HEK293 (cell line): Measurements from ENCODE around the gene DCDC1.

Experiments
- CTCF ChIA-PET: fragments of 350-600 bp; formaldehyde crosslinking; extraction: SDS; loops from one replicate; lab custom pipeline; 2021; ENCODE audit warnings: antibody characterized with exemption; lab: Yijun Ruan, JAX
- POLR2A ChIA-PET: fragments of 300-600 bp; formaldehyde crosslinking; extraction: SDS; loops from one replicate; lab custom pipeline; 2020; ENCODE audit warnings: antibody characterized with exemption, inconsistent platforms; lab: Yijun Ruan, JAX
- H3K27ac ChIP-seq: fragments of 200-500 bp; sonication (Bioruptor generic); 2 replicates; pipeline ENCODE4 v1.5.1; 2014; ENCODE audit warnings: low read depth, low read length, control low read depth, inconsistent platforms; ENCODE audit errors: extremely low read depth
- H3K36me3 ChIP-seq, 2 experiments: fragments of 200-500 bp in 1 of 2; sonication (Bioruptor generic) in 1 of 2; 1 replicate in 1 of 2; 2 replicates in 1 of 2; pipeline ENCODE4 v1.5.1; 2014 to 2017; ENCODE audit warnings: inconsistent platforms in 2 of 2, low read length in 2 of 2; ENCODE audit not compliant: control insufficient read depth in 2 of 2, insufficient read depth in 1 of 2
- H3K4me1 ChIP-seq: fragments of 200-500 bp; sonication (Bioruptor generic); 2 replicates; pipeline ENCODE4 v1.5.1; 2014; ENCODE audit warnings: mild to moderate bottlenecking, low read length, inconsistent platforms; ENCODE audit not compliant: control insufficient read depth, insufficient read depth
- H3K4me3 ChIP-seq: 2 replicates; pipeline ENCODE4 v1.5.1; 2011; ENCODE audit warnings: low read depth, mild to moderate bottlenecking, control low read depth, low read length, moderate library complexity
- H3K9me3 ChIP-seq: fragments of 200-500 bp; sonication (Bioruptor generic); 2 replicates; pipeline ENCODE4 v1.5.1; 2014; ENCODE audit warnings: low read depth, low read length, inconsistent platforms; ENCODE audit not compliant: control insufficient read depth, insufficient read depth
- GLI2 ChIP-seq: fragments of 450-650 bp; formaldehyde crosslinking; IDR thresholded peaks from 2 replicates; pipeline ENCODE4; 2017; ENCODE audit warnings: missing biosample characterization, missing genetic modification characterization, low read depth, borderline replicate concordance
- GLIS2 ChIP-seq: fragments of 450-650 bp; formaldehyde crosslinking; IDR thresholded peaks from 2 replicates; pipeline ENCODE4 v1.5.1; 2016; ENCODE audit warnings: missing biosample characterization, missing genetic modification characterization
- KLF7 ChIP-seq: fragments of 450-650 bp; formaldehyde crosslinking; IDR thresholded peaks from 2 replicates; pipeline ENCODE4 v1.5.1; 2016; ENCODE audit warnings: missing biosample characterization, missing genetic modification characterization, borderline replicate concordance
- RBAK ChIP-seq: fragments of 450-650 bp; formaldehyde crosslinking; IDR thresholded peaks from 2 replicates; pipeline ENCODE4 v1.5.1; 2016; ENCODE audit warnings: missing biosample characterization, missing genetic modification characterization
- SETDB1 ChIP-seq: IDR thresholded peaks from one replicate; pipeline ENCODE4 v1.6.1; 2017; ENCODE audit warnings: mild to moderate bottlenecking, low read length, moderate library complexity, mixed read lengths; ENCODE audit not compliant: insufficient read length
- ZBTB48 ChIP-seq: fragments of 450-650 bp; formaldehyde crosslinking; IDR thresholded peaks from 2 replicates; pipeline ENCODE4 v1.5.1; 2016; ENCODE audit warnings: missing biosample characterization, missing genetic modification characterization
- ZFP41 ChIP-seq: fragments of 450-650 bp; formaldehyde crosslinking; IDR thresholded peaks from 2 replicates; pipeline ENCODE4 v1.5.1; 2016; ENCODE audit warnings: missing biosample characterization, missing genetic modification characterization, borderline replicate concordance
- ZNF138 ChIP-seq: fragments of 450-650 bp; formaldehyde crosslinking; IDR thresholded peaks from 2 replicates; pipeline ENCODE4 v1.5.1; 2016; ENCODE audit warnings: missing biosample characterization, missing genetic modification characterization, borderline replicate concordance
- ZNF16 ChIP-seq: fragments of 450-650 bp; formaldehyde crosslinking; IDR thresholded peaks from 2 replicates; pipeline ENCODE4 v1.5.1; 2016; ENCODE audit warnings: low read depth, missing biosample characterization, missing genetic modification characterization
- ZNF174 ChIP-seq: fragments of 450-650 bp; formaldehyde crosslinking; IDR thresholded peaks from 2 replicates; pipeline ENCODE4 v1.5.0; 2017; ENCODE audit warnings: missing biosample characterization, mild to moderate bottlenecking, missing genetic modification characterization
- ZNF366 ChIP-seq: fragments of 450-650 bp; formaldehyde crosslinking; conservative IDR thresholded peaks from 2 replicates; pipeline ENCODE4 v1.5.1; 2016; ENCODE audit warnings: missing biosample characterization, missing genetic modification characterization
- ZNF521 ChIP-seq: fragments of 450-650 bp; formaldehyde crosslinking; IDR thresholded peaks from 2 replicates; pipeline ENCODE4 v1.5.1; 2017; ENCODE audit warnings: missing biosample characterization, mild to moderate bottlenecking, missing genetic modification characterization
- ZNF596 ChIP-seq: fragments of 450-650 bp; IDR thresholded peaks from 2 replicates; pipeline ENCODE4 v1.5.0; 2018; ENCODE audit warnings: missing biosample characterization, mild to moderate bottlenecking, missing genetic modification characterization, moderate library complexity
- ZNF677 ChIP-seq: fragments of 450-650 bp; IDR thresholded peaks from 2 replicates; pipeline ENCODE4 v1.5.0; 2018; ENCODE audit warnings: missing biosample characterization, mild to moderate bottlenecking, missing genetic modification characterization, moderate library complexity
- ZNF777 ChIP-seq: fragments of 450-650 bp; formaldehyde crosslinking; IDR thresholded peaks from 2 replicates; pipeline ENCODE4 v1.5.1; 2017; ENCODE audit warnings: missing biosample characterization, missing genetic modification characterization, borderline replicate concordance
- ZNF785 ChIP-seq: fragments of 450-650 bp; formaldehyde crosslinking; IDR thresholded peaks from 2 replicates; pipeline ENCODE4 v1.5.1; 2016; ENCODE audit warnings: missing biosample characterization, missing genetic modification characterization
- TF ChIP-seq, protein P1 (sequence below): fragments of 450-650 bp; formaldehyde crosslinking; IDR thresholded peaks from 2 replicates; pipeline ENCODE4 v1.5.1; 2016; ENCODE audit warnings: missing biosample characterization, missing genetic modification characterization, low read depth
- TF ChIP-seq, protein P2 (sequence below): fragments of 450-650 bp; formaldehyde crosslinking; IDR thresholded peaks from 2 replicates; pipeline ENCODE4 v1.5.1; 2017; ENCODE audit warnings: missing biosample characterization, missing genetic modification characterization
- TF ChIP-seq, protein P3 (sequence below): fragments of 450-650 bp; formaldehyde crosslinking; IDR thresholded peaks from 2 replicates; pipeline ENCODE4 v1.5.0; 2017; ENCODE audit warnings: missing biosample characterization, missing genetic modification characterization, borderline replicate concordance
- TF ChIP-seq, protein P4 (sequence below): fragments of 450-650 bp; formaldehyde crosslinking; IDR thresholded peaks from 2 replicates; pipeline ENCODE4 v1.5.1; 2016; ENCODE audit warnings: missing biosample characterization, missing genetic modification characterization, borderline replicate concordance

Gene DCDC1

DNA sequence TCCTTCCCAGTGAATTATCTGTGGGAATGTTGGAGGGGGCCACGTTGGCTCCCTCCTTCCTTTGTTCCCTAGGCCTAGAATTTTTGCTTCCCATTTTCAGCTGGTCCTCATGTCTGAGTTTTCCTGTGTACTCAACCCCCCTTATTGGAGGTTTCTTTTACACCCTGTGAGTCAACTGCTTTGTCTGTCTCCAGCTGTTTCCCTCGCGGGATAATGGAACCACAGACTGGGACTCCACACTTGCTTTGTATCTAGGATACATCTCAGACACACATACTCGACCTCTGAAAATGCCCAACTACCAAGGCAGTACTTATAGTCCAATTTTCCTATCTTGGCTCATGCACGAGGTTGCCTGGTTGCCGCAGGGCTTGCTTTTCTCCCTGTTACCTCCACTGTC lies 430.7 kb downstream of the DCDC1 start:
- no peaks in the 10 kb centered on the region for H3K4me1 ChIP-seq
- POLR2A ChIA-PET: no interaction called here
- no peak overlapping the region for H3K4me3 ChIP-seq
- CTCF ChIA-PET: no interaction called here
- H3K9me3 ChIP-seq: no peaks in the 10 kb centered on the region
- H3K36me3 ChIP-seq: no peaks in the 10 kb centered on the region
- H3K27ac ChIP-seq: no peak overlapping the region
- TF ChIP-seq ZNF677 (tag by site-specific recombination) (no peak), GLI2 (no peak), ZNF138 (tag by site-specific recombination) (no peak), KLF7 (tag by site-specific recombination) (no peak), ZNF777 (tag by site-specific recombination) (no peak), ZFP41 (tag by site-specific recombination) (no peak), SETDB1 (no peak), ZNF16 (tag by site-specific recombination) (no peak), ZNF521 (tag by site-specific recombination) (no peak), ZNF174 (tag by site-specific recombination) (no peak), RBAK (tag by site-specific recombination) (no peak), ZNF596 (tag by site-specific recombination) (no peak), ZNF785 (tag by site-specific recombination) (no peak), ZBTB48 (tag by site-specific recombination) (no peak), GLIS2 (tag by site-specific recombination) (no peak), ZNF366 (tag by site-specific recombination) (no peak)
- TF ChIP-seq, protein P1, sequence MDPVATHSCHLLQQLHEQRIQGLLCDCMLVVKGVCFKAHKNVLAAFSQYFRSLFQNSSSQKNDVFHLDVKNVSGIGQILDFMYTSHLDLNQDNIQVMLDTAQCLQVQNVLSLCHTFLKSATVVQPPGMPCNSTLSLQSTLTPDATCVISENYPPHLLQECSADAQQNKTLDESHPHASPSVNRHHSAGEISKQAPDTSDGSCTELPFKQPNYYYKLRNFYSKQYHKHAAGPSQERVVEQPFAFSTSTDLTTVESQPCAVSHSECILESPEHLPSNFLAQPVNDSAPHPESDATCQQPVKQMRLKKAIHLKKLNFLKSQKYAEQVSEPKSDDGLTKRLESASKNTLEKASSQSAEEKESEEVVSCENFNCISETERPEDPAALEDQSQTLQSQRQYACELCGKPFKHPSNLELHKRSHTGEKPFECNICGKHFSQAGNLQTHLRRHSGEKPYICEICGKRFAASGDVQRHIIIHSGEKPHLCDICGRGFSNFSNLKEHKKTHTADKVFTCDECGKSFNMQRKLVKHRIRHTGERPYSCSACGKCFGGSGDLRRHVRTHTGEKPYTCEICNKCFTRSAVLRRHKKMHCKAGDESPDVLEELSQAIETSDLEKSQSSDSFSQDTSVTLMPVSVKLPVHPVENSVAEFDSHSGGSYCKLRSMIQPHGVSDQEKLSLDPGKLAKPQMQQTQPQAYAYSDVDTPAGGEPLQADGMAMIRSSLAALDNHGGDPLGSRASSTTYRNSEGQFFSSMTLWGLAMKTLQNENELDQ: no peak
- TF ChIP-seq, protein P2, sequence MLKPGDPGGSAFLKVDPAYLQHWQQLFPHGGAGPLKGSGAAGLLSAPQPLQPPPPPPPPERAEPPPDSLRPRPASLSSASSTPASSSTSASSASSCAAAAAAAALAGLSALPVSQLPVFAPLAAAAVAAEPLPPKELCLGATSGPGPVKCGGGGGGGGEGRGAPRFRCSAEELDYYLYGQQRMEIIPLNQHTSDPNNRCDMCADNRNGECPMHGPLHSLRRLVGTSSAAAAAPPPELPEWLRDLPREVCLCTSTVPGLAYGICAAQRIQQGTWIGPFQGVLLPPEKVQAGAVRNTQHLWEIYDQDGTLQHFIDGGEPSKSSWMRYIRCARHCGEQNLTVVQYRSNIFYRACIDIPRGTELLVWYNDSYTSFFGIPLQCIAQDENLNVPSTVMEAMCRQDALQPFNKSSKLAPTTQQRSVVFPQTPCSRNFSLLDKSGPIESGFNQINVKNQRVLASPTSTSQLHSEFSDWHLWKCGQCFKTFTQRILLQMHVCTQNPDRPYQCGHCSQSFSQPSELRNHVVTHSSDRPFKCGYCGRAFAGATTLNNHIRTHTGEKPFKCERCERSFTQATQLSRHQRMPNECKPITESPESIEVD (tag by site-specific recombination): no peak
- TF ChIP-seq, protein P3, sequence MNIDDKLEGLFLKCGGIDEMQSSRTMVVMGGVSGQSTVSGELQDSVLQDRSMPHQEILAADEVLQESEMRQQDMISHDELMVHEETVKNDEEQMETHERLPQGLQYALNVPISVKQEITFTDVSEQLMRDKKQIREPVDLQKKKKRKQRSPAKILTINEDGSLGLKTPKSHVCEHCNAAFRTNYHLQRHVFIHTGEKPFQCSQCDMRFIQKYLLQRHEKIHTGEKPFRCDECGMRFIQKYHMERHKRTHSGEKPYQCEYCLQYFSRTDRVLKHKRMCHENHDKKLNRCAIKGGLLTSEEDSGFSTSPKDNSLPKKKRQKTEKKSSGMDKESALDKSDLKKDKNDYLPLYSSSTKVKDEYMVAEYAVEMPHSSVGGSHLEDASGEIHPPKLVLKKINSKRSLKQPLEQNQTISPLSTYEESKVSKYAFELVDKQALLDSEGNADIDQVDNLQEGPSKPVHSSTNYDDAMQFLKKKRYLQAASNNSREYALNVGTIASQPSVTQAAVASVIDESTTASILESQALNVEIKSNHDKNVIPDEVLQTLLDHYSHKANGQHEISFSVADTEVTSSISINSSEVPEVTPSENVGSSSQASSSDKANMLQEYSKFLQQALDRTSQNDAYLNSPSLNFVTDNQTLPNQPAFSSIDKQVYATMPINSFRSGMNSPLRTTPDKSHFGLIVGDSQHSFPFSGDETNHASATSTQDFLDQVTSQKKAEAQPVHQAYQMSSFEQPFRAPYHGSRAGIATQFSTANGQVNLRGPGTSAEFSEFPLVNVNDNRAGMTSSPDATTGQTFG: no peak
- TF ChIP-seq, protein P4, sequence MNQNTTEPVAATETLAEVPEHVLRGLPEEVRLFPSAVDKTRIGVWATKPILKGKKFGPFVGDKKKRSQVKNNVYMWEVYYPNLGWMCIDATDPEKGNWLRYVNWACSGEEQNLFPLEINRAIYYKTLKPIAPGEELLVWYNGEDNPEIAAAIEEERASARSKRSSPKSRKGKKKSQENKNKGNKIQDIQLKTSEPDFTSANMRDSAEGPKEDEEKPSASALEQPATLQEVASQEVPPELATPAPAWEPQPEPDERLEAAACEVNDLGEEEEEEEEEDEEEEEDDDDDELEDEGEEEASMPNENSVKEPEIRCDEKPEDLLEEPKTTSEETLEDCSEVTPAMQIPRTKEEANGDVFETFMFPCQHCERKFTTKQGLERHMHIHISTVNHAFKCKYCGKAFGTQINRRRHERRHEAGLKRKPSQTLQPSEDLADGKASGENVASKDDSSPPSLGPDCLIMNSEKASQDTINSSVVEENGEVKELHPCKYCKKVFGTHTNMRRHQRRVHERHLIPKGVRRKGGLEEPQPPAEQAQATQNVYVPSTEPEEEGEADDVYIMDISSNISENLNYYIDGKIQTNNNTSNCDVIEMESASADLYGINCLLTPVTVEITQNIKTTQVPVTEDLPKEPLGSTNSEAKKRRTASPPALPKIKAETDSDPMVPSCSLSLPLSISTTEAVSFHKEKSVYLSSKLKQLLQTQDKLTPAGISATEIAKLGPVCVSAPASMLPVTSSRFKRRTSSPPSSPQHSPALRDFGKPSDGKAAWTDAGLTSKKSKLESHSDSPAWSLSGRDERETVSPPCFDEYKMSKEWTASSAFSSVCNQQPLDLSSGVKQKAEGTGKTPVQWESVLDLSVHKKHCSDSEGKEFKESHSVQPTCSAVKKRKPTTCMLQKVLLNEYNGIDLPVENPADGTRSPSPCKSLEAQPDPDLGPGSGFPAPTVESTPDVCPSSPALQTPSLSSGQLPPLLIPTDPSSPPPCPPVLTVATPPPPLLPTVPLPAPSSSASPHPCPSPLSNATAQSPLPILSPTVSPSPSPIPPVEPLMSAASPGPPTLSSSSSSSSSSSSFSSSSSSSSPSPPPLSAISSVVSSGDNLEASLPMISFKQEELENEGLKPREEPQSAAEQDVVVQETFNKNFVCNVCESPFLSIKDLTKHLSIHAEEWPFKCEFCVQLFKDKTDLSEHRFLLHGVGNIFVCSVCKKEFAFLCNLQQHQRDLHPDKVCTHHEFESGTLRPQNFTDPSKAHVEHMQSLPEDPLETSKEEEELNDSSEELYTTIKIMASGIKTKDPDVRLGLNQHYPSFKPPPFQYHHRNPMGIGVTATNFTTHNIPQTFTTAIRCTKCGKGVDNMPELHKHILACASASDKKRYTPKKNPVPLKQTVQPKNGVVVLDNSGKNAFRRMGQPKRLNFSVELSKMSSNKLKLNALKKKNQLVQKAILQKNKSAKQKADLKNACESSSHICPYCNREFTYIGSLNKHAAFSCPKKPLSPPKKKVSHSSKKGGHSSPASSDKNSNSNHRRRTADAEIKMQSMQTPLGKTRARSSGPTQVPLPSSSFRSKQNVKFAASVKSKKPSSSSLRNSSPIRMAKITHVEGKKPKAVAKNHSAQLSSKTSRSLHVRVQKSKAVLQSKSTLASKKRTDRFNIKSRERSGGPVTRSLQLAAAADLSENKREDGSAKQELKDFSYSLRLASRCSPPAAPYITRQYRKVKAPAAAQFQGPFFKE: no peak
